HG02759 (cell line): ENCODE results near the gene TMED7.

Source experiments
- ATAC-seq: cut with Tn5 transposase; IDR thresholded peaks from one replicate; pipeline ENCODE4 v1.9.1; 2021; ENCODE audit warnings: mild to moderate bottlenecking, moderate library complexity; ENCODE audit not compliant: unreplicated experiment

TMED7 gene

GRCh38 chr5:115584501-115584900 lies 41.3 kb downstream of the TMED7 start:
- ATAC-seq: no peak

- no peak for ATAC-seq
These were observed 42.4 kb downstream of the TMED7 start for GRCh38 chr5:115583474-115583873.

GRCh38 chr5:115580941-115581340 lies 44.9 kb downstream of the TMED7 start:
- ATAC-seq: no peak

- peak; percentile 73 for ATAC-seq
These were observed 46.1 kb downstream of the TMED7 start for GRCh38 chr5:115579747-115580173.

- ATAC-seq: peak; percentile 1
These were observed 46.6 kb downstream of the TMED7 start for GRCh38 chr5:115579216-115579615.

- peak; percentile 33 for ATAC-seq
These were observed 47.2 kb downstream of the TMED7 start for GRCh38 chr5:115578657-115579056.

GRCh38 chr5:115577741-115578140 lies 48.1 kb downstream of the TMED7 start:
- ATAC-seq: peak; percentile 29

- ATAC-seq: no peak
These were observed 48.5 kb downstream of the TMED7 start for GRCh38 chr5:115577329-115577728.

GRCh38 chr5:115575167-115576070 lies 50.4 kb downstream of the TMED7 start:
- ATAC-seq: no peak

GRCh38 chr5:115573133-115573532 lies 52.7 kb downstream of the TMED7 start:
- ATAC-seq: no peak

GRCh38 chr5:115571441-115571878 lies 54.4 kb downstream of the TMED7 start:
- no peak for ATAC-seq

- no peak for ATAC-seq
These were observed 57.2 kb downstream of the TMED7 start for GRCh38 chr5:115568668-115569067.

GRCh38 chr5:115565233-115565632 lies 60.6 kb downstream of the TMED7 start:
- no peak for ATAC-seq
